WERI-Rb-1 (cell line): ENCODE results near the gene YWHAE.

ENCODE experiments used
- DNase-seq: peaks from one replicate; pipeline ENCODE4 v3.0.0-alpha.2; 2020
- H3K27ac ChIP-seq: fragments of 250-450 bp; sonication (Bioruptor Pico); 2 replicates; pipeline ENCODE4 v1.5.1; 2020; ENCODE audit warnings: mild to moderate bottlenecking, moderate library complexity
- H3K27me3 ChIP-seq: fragments of 250-450 bp; sonication (Bioruptor Pico); 2 replicates; pipeline ENCODE4 v1.5.1; 2021; ENCODE audit warnings: mild to moderate bottlenecking, low read depth, moderate library complexity; ENCODE audit not compliant: insufficient read depth, severe bottlenecking
- H3K36me3 ChIP-seq: fragments of 250-450 bp; sonication (Bioruptor Pico); 2 replicates; pipeline ENCODE4 v1.5.1; 2020; ENCODE audit warnings: mild to moderate bottlenecking, moderate library complexity
- H3K4me3 ChIP-seq: 2 replicates; pipeline ENCODE4 v1.5.1; 2011; ENCODE audit warnings: low read depth, mild to moderate bottlenecking, control low read depth, low read length
- H3K9me3 ChIP-seq: fragments of 250-450 bp; sonication (Bioruptor Pico); 2 replicates; pipeline ENCODE4 v1.5.1; 2021; ENCODE audit warnings: mild to moderate bottlenecking, moderate library complexity; ENCODE audit not compliant: severe bottlenecking
- TF ChIP-seq, protein P1 (sequence below): IDR thresholded peaks from 2 replicates; pipeline ENCODE4 v1.5.1; 2011; ENCODE audit warnings: low read depth, mild to moderate bottlenecking, control low read depth, inconsistent platforms, low read length

YWHAE gene

DNA sequence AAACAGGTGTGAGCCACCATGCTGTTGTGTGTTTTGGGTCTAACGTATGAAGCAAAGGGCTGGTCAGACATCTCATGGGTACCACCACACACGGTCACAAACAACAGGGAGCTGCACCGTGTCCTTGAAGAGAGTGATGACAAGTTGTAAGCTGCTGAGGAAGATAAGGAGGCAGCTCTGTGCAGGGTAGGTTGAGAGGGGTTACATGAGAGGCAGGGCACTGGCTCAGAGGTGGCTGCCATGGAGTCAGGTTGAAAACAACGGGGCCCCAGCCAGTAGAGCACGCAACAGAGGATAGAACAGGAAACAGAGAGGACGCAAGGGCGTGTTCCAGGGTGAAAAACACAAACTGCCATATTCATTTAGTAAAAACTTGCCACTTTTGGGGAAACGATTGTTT, 68.3 kb downstream of the YWHAE start:
- no peak for DNase-seq
- H3K4me3 ChIP-seq: no peak overlapping the region
- no peaks in the 10 kb centered on the region for H3K27me3 ChIP-seq
- TF ChIP-seq, protein P1, sequence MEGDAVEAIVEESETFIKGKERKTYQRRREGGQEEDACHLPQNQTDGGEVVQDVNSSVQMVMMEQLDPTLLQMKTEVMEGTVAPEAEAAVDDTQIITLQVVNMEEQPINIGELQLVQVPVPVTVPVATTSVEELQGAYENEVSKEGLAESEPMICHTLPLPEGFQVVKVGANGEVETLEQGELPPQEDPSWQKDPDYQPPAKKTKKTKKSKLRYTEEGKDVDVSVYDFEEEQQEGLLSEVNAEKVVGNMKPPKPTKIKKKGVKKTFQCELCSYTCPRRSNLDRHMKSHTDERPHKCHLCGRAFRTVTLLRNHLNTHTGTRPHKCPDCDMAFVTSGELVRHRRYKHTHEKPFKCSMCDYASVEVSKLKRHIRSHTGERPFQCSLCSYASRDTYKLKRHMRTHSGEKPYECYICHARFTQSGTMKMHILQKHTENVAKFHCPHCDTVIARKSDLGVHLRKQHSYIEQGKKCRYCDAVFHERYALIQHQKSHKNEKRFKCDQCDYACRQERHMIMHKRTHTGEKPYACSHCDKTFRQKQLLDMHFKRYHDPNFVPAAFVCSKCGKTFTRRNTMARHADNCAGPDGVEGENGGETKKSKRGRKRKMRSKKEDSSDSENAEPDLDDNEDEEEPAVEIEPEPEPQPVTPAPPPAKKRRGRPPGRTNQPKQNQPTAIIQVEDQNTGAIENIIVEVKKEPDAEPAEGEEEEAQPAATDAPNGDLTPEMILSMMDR: no peak
- H3K9me3 ChIP-seq: no peaks in the 10 kb centered on the region
- no peak overlapping the region for H3K27ac ChIP-seq
- no peaks in the 10 kb centered on the region for H3K36me3 ChIP-seq

DNA sequence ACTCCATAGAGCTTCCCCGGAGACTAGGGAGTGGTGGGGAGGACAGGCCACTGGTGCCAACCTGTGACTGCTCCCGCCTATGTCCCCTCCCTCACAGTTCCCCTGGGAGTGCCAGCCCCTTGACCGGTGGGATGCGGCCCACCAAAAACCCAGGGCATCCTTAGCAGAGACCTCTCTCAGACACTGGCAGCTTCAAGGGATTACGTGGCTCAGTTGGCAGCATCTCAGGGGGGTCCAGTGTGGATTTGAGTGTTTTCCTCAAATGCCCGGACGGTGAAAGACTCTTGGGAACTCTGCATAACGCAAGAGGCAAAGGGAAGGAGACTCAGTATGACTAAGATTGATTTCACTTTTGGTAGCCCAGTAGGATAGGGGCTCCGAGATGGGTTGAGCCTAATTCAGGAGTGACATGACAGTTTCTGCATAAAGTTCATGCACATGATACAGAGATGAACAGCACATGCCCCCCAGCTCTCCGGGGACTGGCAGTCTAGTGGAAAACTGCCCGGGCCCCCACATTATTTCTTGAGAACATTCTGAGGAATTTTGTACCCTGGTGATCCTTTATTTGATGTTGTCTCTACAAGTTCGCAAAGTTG, 70.2 kb downstream of the YWHAE start:
- no peaks in the 10 kb centered on the region for H3K36me3 ChIP-seq
- H3K27me3 ChIP-seq: no peaks in the 10 kb centered on the region
- H3K9me3 ChIP-seq: no peaks in the 10 kb centered on the region
- TF ChIP-seq, protein P1: no peak
- no peak for DNase-seq
- no peak overlapping the region for H3K27ac ChIP-seq
- H3K4me3 ChIP-seq: no peak overlapping the region

DNA sequence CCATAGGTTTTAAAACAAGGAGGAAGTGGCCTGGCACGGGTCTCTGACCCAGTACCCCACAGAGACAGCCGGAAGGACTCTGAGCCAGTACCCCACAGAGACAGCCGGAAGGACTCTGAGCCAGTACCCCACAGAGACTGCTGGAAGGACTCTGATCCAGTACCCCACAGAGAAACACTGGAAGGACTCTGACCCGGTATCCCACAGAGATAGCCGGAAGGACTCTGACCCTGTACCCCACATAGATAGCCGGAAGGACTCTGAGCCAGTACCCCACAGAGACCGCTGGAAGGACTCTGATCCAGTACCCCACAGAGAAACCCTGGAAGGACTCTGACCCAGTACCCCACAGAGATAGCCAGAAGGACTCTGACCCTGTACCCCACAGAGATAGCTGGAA, 71.6 kb downstream of the YWHAE start:
- no peak overlapping the region for H3K4me3 ChIP-seq
- TF ChIP-seq, protein P1: no peak
- H3K27me3 ChIP-seq: no peaks in the 10 kb centered on the region
- no peak for DNase-seq
- no peak overlapping the region for H3K27ac ChIP-seq
- H3K9me3 ChIP-seq: no peaks in the 10 kb centered on the region
- H3K36me3 ChIP-seq: no peaks in the 10 kb centered on the region

DNA sequence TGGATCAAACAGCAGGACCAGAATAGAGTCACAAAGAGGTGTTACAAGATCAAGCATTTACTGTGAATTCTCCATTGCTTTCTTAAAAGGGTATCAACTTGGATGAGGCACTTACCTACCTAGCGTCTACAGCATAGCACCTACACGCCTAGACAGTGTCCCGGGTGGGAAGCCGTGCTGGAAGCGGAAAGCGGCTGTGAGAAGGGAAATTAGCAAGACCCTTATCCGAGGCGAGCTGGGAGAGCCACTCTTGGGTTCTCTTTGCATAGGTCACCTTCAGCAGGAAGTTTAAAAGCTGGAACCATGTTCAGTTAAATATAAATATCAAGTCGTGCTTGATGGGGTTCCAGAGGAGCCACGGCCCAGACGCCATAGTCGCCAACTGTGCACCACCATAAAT, 74.3 kb downstream of the YWHAE start:
- TF ChIP-seq, protein P1: no peak

DNA sequence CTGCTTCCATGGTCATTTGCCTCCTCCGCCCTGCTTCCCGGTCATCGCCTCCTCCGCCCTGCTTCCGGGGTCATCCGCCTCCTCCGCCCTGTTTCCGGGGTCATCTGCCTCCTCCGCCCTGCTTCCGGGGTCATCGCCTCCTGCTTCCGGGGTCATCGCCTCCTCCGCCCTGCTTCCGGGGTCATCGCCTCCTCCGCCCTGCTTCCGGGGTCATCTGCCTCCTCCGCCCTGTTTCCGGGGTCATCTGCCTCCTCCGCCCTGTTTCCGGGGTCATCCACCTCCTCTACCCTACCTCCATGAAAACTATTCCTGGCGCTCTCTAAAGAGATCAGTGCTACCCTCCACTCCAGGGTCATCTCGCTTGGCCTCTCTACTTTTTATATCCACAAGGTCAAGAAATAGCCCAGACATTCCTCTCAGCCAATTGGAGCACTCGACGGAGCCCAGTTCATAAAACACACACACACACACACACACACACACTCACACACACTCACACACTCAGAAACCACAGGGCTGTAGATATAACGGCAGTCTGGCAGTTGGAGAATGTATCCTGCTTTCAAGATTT, 75.7 kb downstream of the YWHAE start:
- no peaks in the 10 kb centered on the region for H3K27me3 ChIP-seq
- no peaks in the 10 kb centered on the region for H3K9me3 ChIP-seq
- TF ChIP-seq, protein P1: no peak
- H3K4me3 ChIP-seq: no peak overlapping the region
- no peak for DNase-seq
- H3K36me3 ChIP-seq: no peaks in the 10 kb centered on the region
- H3K27ac ChIP-seq: no peak overlapping the region

More for the DNA sequence above, 74.3 kb downstream of the YWHAE start:
- Histone ChIP-seq H3K9me3 (no peaks in the 10 kb centered on the region), H3K36me3 (no peaks in the 10 kb centered on the region), H3K27me3 (no peaks in the 10 kb centered on the region), H3K27ac (no peak overlapping the region), H3K4me3 (no peak overlapping the region)
- DNase-seq: no peak

DNA sequence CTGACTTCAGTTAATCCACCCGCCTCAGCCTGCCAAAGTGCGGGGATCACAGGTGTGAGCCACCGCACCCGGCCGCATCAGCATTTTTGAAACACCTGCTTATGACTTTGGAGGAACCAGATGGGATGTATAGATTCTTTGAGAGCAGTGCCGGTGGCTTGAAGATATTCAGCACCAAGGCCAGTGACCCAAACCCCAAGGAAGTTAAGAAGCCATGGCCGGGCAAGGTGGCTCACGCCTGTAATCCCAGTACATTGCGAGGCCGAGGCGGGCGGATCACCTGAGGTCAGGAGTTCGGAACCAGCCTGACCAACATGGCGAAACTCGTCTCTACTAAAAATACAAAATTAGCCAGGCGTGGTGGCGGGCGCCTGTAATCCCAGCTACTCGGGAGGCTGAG, 76.7 kb downstream of the YWHAE start:
- no peaks in the 10 kb centered on the region for H3K27me3 ChIP-seq
- H3K27ac ChIP-seq: no peak overlapping the region
- H3K36me3 ChIP-seq: no peaks in the 10 kb centered on the region
- no peak for DNase-seq
- TF ChIP-seq, protein P1: no peak
- no peaks in the 10 kb centered on the region for H3K9me3 ChIP-seq
- H3K4me3 ChIP-seq: no peak overlapping the region
